ENCODE data around the gene DNAJC15. TPM values are rescaled to one million over a fixed set of nuclear protein-coding genes. Genes with fewer than 3 reads are reported as not detected.

DNAJC15 gene
- total RNA-seq, 1 donor from 2014 or later = 21.6 TPM

GRCh38 chr13:43132257-43132656, 108.9 kb downstream of the DNAJC15 start:
- Mint-ChIP-seq H3K4me1 (ENCODE audit: low read depth) (peaks cover 15% of the 10 kb centered on the region), H3K9me3 (ENCODE audit: low read depth) (no peaks in the 10 kb centered on the region), H3K4me3 (ENCODE audit: unreplicated experiment) (no peak overlapping the region), H3K27me3 (ENCODE audit: low read depth) (peaks cover 4% of the 10 kb centered on the region), H3K27ac (ENCODE audit: unreplicated experiment) (no peak overlapping the region), H3K36me3 (ENCODE audit: low read depth) (no peaks in the 10 kb centered on the region)
- DNase-seq (ENCODE audit: low spot score) = no peak
- TF ChIP-seq CTCF (IDR thresholded peaks at IDR 0.05) = peak; percentile 72

GRCh38 chr13:43132911-43133310, 109.5 kb downstream of the DNAJC15 start:
- Mint-ChIP-seq H3K4me1 (ENCODE audit: low read depth) (peaks cover 13% of the 10 kb centered on the region), H3K27me3 (ENCODE audit: low read depth) (peaks cover 4% of the 10 kb centered on the region), H3K27ac (ENCODE audit: unreplicated experiment) (no peak overlapping the region), H3K4me3 (ENCODE audit: unreplicated experiment) (no peak overlapping the region), H3K9me3 (ENCODE audit: low read depth) (no peaks in the 10 kb centered on the region), H3K36me3 (ENCODE audit: low read depth) (no peaks in the 10 kb centered on the region)
- no peak for TF ChIP-seq CTCF (IDR thresholded peaks at IDR 0.05)
- DNase-seq (ENCODE audit: low spot score) = no peak

- Mint-ChIP-seq H3K4me3 (ENCODE audit: unreplicated experiment) (no peak overlapping the region), H3K27ac (ENCODE audit: unreplicated experiment) (no peak overlapping the region), H3K36me3 (ENCODE audit: low read depth) (no peaks in the 10 kb centered on the region), H3K4me1 (ENCODE audit: low read depth) (peaks cover 11% of the 10 kb centered on the region), H3K9me3 (ENCODE audit: low read depth) (no peaks in the 10 kb centered on the region), H3K27me3 (ENCODE audit: low read depth) (peaks cover 5% of the 10 kb centered on the region)
- no peak for TF ChIP-seq CTCF (IDR thresholded peaks at IDR 0.05)
- no peak for DNase-seq (ENCODE audit: low spot score)
Observed at GRCh38 chr13:43133792-43134191, 110.4 kb downstream of the DNAJC15 start.

- peaks cover 15% of the 10 kb centered on the region for H3K4me1 Mint-ChIP-seq (ENCODE audit: low read depth)
- no peak overlapping the region for H3K27ac Mint-ChIP-seq (ENCODE audit: unreplicated experiment)
- no peak for TF ChIP-seq CTCF (IDR thresholded peaks at IDR 0.05)
- no peak for DNase-seq (ENCODE audit: low spot score)
- no peak overlapping the region for H3K4me3 Mint-ChIP-seq (ENCODE audit: unreplicated experiment)
- no peaks in the 10 kb centered on the region for H3K36me3 Mint-ChIP-seq (ENCODE audit: low read depth)
- peaks cover 5% of the 10 kb centered on the region for H3K27me3 Mint-ChIP-seq (ENCODE audit: low read depth)
- no peaks in the 10 kb centered on the region for H3K9me3 Mint-ChIP-seq (ENCODE audit: low read depth)
Observed at GRCh38 chr13:43134868-43135267, 111.5 kb downstream of the DNAJC15 start.

GRCh38 chr13:43135516-43135915, 112.1 kb downstream of the DNAJC15 start:
- Mint-ChIP-seq H3K9me3 (ENCODE audit: low read depth) (no peaks in the 10 kb centered on the region), H3K36me3 (ENCODE audit: low read depth) (no peaks in the 10 kb centered on the region), H3K4me1 (ENCODE audit: low read depth) (peaks cover 17% of the 10 kb centered on the region), H3K27me3 (ENCODE audit: low read depth) (peaks cover 5% of the 10 kb centered on the region), H3K4me3 (ENCODE audit: unreplicated experiment) (no peak overlapping the region), H3K27ac (ENCODE audit: unreplicated experiment) (no peak overlapping the region)
- no peak for TF ChIP-seq CTCF (IDR thresholded peaks at IDR 0.05)
- DNase-seq (ENCODE audit: low spot score) = no peak

Measured in chondrocyte (in vitro differentiated cells).